ENCODE measurements around the gene GLOD4. TPM values are rescaled to one million over a fixed set of nuclear protein-coding genes. Genes with fewer than 3 reads are reported as not detected.

GLOD4 gene
- total RNA-seq, 2 donors from 2014 or later, result 72.4 to 113 TPM

DNA sequence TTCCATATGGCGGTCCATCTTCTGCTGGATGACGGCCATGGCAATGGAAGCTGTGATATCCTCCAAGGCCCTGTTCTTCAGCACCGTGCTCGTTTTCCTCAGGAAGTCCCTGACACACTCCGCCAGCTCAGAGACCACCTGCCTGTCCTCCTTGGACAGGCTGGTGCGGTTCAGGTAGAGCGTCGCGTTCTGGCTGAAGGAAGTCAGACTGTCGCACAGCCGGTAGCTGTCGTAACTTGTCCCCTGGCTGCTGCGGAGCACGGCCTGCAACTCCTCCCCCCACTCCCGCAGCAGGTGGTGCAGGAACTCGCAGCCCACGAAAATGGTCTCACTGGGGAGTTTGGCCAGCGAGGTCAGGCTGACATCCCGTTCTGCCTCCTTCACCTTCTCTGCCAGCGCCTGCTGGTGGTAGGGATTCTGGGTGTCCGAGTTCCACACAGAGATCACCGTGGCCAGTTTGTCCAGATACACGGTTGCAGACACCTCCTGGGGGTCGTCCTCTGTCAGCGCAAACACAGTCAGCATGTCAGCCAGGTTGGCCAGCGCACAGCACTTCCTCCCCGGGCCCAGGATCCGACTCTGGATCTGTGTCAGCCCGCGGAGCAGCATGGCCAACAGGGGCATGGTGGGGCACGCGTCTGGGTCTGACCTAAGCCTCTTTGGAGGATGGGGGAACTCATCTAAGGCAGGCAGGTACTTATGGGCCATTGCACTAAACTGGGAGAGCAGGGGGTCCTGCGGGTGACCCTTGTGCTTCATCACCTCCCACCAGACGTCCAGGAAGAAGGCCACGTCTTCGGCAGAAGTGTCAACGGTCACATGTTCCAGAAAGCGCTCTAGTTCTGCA, 35.1 kb downstream of the GLOD4 start:
- H3K27ac ChIP-seq, result no peak overlapping the region
- WGBS, result 73% methylated on average over 38 of the region's 38 CpGs
- H3K4me1 ChIP-seq (replicated peaks), result no peaks in the 10 kb centered on the region
- intact Hi-C loops (cut with DNase I), result no loop called here
- no peak for DNase-seq (ENCODE audit: low spot score)
- no peak overlapping the region for H3K4me3 ChIP-seq
- H3K9me3 ChIP-seq, result no peaks in the 10 kb centered on the region
- no peaks in the 10 kb centered on the region for H3K27me3 ChIP-seq (replicated peaks; ENCODE audit: insufficient read depth)
- TF ChIP-seq POLR2AphosphoS5 (IDR thresholded peaks at IDR 0.05) (no peak), POLR2A (IDR thresholded peaks at IDR 0.05) (no peak)
- TF ChIP-seq, protein P1, sequence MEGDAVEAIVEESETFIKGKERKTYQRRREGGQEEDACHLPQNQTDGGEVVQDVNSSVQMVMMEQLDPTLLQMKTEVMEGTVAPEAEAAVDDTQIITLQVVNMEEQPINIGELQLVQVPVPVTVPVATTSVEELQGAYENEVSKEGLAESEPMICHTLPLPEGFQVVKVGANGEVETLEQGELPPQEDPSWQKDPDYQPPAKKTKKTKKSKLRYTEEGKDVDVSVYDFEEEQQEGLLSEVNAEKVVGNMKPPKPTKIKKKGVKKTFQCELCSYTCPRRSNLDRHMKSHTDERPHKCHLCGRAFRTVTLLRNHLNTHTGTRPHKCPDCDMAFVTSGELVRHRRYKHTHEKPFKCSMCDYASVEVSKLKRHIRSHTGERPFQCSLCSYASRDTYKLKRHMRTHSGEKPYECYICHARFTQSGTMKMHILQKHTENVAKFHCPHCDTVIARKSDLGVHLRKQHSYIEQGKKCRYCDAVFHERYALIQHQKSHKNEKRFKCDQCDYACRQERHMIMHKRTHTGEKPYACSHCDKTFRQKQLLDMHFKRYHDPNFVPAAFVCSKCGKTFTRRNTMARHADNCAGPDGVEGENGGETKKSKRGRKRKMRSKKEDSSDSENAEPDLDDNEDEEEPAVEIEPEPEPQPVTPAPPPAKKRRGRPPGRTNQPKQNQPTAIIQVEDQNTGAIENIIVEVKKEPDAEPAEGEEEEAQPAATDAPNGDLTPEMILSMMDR (IDR thresholded peaks at IDR 0.05), result no peak
- H3K36me3 ChIP-seq, result peaks cover 0 to 17% of the 10 kb centered on the region in 2 donors

DNA sequence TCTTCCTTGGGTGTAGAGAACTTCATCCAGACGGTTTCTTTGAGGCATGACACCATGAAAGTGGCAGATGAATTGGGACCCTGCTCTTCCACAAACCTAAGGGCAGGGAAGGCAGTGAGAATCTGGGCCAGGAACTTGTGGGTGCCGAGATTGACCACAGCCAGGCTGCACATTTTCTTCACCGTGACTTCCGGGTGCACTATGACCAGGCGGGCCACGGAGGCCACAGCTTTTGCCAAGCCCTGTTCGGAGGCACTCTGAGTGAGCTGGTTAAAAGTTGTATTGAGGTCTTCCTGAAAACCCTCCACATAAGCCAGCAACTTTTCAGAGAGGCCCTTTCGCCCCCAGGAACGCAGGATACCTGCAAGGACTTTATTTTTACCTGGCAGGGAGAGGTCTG, 35.9 kb downstream of the GLOD4 start:
- DNase-seq (ENCODE audit: low spot score), result no peak
- no peaks in the 10 kb centered on the region for H3K9me3 ChIP-seq
- no peaks in the 10 kb centered on the region for H3K27me3 ChIP-seq (replicated peaks; ENCODE audit: insufficient read depth)
- H3K27ac ChIP-seq, result no peak overlapping the region
- TF ChIP-seq POLR2AphosphoS5 (IDR thresholded peaks at IDR 0.05) (no peak), POLR2A (IDR thresholded peaks at IDR 0.05) (no peak)
- TF ChIP-seq, protein P1 (IDR thresholded peaks at IDR 0.05), result no peak
- H3K36me3 ChIP-seq, result peaks cover 0 to 17% of the 10 kb centered on the region in 2 donors
- no peak overlapping the region for H3K4me3 ChIP-seq
- no peaks in the 10 kb centered on the region for H3K4me1 ChIP-seq (replicated peaks)
- intact Hi-C loops (cut with DNase I), result no loop called here
- WGBS, result 93% methylated on average over 9 of the region's 9 CpGs

DNA sequence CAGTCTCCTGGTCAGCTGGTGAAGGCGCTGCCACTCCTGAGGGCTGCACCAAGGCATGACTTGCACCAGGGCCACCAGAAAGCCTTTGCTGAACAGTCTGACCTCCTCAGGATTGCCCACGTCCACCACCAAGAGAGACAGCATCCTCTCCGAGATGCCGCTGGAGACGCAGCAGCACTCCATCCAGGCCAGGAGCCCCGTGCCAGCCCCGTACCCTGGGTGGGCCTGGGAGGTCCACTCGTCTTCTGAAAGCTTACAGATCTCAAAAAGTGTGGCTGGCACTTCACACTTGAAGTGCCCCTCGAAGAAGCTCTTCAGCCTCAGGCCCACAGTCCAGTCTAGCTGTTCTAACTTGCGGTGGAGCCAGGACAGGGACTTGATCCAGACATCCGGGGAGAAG, 36.7 kb downstream of the GLOD4 start:
- no peaks in the 10 kb centered on the region for H3K9me3 ChIP-seq
- no peak overlapping the region for H3K4me3 ChIP-seq
- peaks cover 0 to 17% of the 10 kb centered on the region in 2 donors for H3K36me3 ChIP-seq
- intact Hi-C loops (cut with DNase I), result no loop called here
- TF ChIP-seq POLR2A (IDR thresholded peaks at IDR 0.05) (no peak), POLR2AphosphoS5 (IDR thresholded peaks at IDR 0.05) (no peak)
- TF ChIP-seq, protein P1 (IDR thresholded peaks at IDR 0.05), result no peak
- WGBS, result 82% methylated on average over 6 of the region's 11 CpGs
- no peak overlapping the region for H3K27ac ChIP-seq
- no peaks in the 10 kb centered on the region for H3K27me3 ChIP-seq (replicated peaks; ENCODE audit: insufficient read depth)
- H3K4me1 ChIP-seq (replicated peaks), result no peaks in the 10 kb centered on the region
- no peak for DNase-seq (ENCODE audit: low spot score)

GRCh38 chr17:744937-745336, 37.1 kb downstream of the GLOD4 start:
- Histone ChIP-seq H3K4me1 (replicated peaks) (no peaks in the 10 kb centered on the region), H3K36me3 (peaks cover 0 to 17% of the 10 kb centered on the region in 2 donors), H3K27me3 (replicated peaks; ENCODE audit: insufficient read depth) (no peaks in the 10 kb centered on the region), H3K27ac (no peak overlapping the region), H3K4me3 (no peak overlapping the region), H3K9me3 (no peaks in the 10 kb centered on the region)
- TF ChIP-seq, protein P1 (IDR thresholded peaks at IDR 0.05), result no peak
- no peak for TF ChIP-seq POLR2A (IDR thresholded peaks at IDR 0.05)
- no peak for TF ChIP-seq POLR2AphosphoS5 (IDR thresholded peaks at IDR 0.05)
- no peak for DNase-seq (ENCODE audit: low spot score)
- intact Hi-C loops (cut with DNase I), result no loop called here
- 86% methylated on average over 9 of the region's 9 CpGs for WGBS

DNA sequence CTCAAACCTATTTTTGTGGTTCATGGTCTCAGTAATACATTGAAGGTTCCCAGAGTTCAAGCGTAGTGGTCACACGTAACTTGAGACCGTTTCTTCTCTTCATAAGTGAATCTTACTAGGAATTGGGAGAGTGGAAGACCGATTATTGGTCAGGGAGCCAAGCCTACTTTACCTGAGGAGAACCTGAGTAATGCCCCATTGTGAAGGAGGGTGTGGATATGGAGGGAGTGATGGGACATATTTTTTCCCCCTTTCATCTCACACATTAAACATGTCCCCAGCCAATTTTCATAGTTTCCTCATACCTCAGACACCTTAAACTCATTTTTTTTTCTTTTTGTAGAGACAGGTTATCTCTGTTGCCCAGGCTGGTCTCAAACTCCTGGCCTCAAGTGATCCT, 38.9 kb downstream of the GLOD4 start:
- Histone ChIP-seq H3K27ac (no peak overlapping the region), H3K4me3 (no peak overlapping the region), H3K4me1 (replicated peaks) (no peaks in the 10 kb centered on the region), H3K9me3 (no peaks in the 10 kb centered on the region), H3K27me3 (replicated peaks; ENCODE audit: insufficient read depth) (no peaks in the 10 kb centered on the region), H3K36me3 (peaks cover 0 to 17% of the 10 kb centered on the region in 2 donors)
- intact Hi-C loops (cut with DNase I), result no loop called here
- 89% methylated on average over 4 of the region's 4 CpGs for WGBS
- TF ChIP-seq, protein P1 (IDR thresholded peaks at IDR 0.05), result no peak
- TF ChIP-seq POLR2AphosphoS5 (IDR thresholded peaks at IDR 0.05) (no peak), POLR2A (IDR thresholded peaks at IDR 0.05) (no peak)
- DNase-seq (ENCODE audit: low spot score), result no peak
